HG02763 (cell line): ENCODE results near the gene DGKD.
"Not testable (repeated sequence)": the region's sequence is repeated elsewhere in the genome, so short reads cannot be mapped to it uniquely, and the experiment has no call there.

Source experiments
- ATAC-seq: cut with Tn5 transposase; IDR thresholded peaks from one replicate; pipeline ENCODE4 v1.9.1; 2021; ENCODE audit warnings: mild to moderate bottlenecking, moderate library complexity; ENCODE audit not compliant: unreplicated experiment

The DGKD gene

DNA sequence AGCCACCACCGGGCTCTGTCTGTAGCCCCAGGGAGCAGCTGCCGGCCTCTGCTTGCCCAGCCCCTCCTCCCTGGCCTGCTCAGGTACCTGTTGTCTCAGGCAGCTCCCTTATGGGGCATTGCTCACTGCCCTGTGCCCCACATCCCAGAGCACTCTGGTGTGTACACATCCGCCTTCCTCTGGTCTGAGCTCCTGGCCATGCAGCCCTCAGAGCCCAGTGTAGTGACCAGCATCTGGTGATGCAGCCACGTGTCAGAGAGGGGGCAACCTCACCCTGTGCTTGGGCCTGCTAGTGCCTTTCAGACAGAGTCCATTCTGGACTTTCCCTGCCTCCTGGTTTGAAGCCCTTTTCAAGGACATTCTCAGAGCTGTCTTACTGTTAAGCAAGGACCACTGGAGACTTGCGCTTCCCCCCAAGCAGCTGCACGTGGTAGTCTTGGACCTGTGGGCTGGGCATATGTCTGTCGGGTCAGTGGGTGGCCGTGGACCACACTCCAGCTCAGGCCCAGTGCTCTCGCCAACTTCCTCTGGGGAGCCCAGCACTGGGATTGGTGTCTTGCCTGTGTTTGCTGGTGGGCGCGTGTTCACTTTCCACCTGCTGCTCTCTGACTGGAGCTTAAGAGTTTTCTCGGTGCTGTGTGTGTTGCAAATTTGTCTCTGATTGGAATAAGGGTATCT, 30.7 kb downstream of the DGKD start:
- no peak for ATAC-seq

DNA sequence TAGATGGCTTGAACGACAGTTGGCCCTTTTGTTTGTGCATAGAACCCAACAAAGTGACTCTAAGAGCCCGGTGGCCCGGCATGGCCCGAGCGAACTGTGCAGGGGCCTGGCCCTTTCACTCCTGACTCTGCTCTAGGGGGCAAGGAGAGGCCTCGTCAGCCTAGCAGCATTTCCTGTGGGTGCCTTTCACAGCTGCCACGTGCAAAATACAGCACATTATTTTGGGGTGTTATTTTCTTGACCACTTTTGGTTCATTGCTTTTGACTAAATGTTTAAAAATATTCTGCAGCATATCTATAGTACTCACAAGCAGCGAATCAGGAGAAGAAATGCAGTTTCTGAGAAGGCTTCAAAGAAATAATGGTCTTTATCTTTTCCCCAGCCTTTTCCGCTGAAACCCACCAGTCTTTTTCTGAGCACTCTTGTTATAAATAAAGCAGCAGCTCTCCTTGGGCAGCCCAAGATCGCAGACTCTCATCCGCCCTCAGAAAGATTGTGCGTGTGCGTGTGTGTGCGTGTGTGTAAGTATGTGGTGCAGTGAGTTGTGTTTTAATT, 31.3 kb downstream of the DGKD start:
- ATAC-seq = peak; percentile 59

DNA sequence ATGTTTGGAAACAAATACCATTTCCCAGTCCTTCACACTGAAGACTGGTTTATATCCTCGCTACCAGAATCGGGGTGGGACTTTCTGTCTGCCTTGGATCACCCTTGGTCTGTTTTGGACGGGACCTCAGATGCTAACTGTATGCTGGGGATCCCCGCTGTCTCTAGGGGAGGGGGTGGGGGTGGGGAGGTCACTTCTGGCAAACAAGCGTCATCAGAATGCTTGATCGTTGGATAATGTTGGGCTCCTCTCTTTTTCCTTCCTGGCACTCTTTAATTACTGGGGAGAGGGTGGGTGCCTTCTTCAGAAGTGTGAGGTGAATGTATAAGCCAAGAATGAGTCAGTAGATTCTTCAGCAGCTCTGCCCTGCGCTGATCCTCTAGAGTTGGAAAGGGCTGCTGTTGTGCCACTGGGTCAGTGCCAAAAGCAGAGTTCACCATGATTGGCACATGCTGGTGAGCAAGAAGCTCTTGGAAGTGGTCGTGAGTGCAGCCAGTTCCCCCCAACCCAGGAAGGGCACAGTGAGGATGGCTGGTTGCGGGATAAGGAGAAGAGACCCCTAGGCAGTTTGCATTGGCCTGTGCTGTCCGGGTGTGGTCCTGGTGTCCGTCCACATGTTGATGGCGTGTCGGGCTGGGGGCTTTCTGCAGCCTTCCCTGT, 32.2 kb downstream of the DGKD start:
- no peak for ATAC-seq

DNA sequence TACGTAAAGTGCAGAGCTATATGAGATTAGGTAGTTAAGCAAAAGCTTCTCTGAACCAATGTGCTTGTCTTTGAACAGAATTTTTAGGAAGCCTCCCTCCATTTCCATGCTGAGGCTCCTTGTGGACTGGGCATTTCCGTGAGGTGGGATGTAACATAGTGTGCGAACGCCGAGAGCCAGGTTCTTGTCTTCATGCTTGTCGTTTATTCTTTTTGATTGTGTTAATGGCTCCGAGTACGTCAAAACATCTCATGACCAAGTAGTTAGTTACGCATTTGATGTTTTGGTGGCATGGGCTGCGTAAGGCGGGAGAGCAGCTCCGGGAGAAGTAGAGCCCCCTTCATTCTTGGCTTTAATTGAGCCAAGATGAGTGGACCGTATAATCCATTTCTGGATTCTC, 32.9 kb downstream of the DGKD start:
- no peak for ATAC-seq

DNA sequence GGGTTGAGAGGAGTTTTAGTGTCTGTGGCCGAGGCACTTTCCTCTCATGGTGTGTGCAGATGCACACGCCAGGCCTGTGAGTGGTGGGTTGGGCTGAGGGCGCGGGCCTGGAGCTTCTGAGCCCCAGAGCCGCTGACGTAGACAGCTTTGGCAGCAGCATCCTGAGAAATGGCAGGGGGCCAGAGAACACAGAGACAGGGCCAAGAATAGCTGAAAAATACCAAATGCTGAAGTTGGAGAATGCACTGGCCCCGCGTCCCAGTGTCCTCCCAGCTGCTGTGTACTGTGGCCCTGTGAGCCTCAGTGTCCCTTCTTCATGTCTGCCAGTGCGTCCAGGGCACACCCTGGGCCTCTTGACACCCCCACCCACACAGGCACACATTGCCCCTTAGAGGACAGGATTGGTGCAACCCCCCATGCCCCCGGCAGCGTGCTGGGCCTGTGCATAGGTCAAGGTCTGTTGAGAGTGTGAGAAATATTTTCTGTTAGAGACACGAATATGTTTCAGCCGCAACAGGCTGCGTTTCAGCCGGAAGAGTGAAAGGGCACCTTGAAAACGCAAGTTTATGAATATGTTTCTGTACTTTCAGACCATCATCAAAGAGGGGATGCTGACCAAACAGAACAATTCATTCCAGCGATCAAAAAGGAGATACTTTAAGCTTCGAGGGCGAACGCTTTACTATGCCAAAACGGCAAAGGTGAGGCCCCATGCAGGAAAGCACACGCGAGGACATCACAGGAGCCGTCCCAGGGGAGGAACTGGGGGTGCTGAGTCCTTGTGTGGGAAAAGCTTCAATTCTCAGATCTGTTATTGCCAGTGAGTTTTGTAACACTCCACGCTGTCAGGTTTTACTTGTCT, 33.6 kb downstream of the DGKD start:
- ATAC-seq = no peak

DNA sequence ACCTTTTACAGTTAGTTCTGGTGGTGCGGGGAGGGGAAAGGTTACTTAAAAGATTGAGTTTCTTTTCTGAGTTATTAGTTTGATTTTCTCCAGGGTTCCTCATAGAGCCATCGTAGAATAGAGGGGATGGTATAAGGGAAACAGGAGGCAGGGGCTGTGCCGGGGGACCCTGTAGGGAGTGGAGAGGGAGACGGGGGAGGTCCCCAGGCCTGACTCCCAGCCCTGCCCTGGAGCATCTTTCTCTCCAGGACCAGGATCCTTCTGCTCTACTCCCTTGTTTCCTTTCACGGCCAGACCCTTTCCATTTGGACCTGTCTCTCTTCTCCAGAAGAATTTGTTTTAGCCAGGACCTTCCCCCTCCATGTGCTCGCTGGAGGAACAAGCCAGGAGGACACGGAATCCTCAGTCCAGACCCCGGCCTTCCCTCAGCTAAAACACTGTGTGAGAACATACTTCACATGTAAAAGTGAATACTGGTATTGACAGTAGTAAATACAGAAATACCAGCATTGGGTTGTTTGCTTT, 35.4 kb downstream of the DGKD start:
- ATAC-seq = no peak

DNA sequence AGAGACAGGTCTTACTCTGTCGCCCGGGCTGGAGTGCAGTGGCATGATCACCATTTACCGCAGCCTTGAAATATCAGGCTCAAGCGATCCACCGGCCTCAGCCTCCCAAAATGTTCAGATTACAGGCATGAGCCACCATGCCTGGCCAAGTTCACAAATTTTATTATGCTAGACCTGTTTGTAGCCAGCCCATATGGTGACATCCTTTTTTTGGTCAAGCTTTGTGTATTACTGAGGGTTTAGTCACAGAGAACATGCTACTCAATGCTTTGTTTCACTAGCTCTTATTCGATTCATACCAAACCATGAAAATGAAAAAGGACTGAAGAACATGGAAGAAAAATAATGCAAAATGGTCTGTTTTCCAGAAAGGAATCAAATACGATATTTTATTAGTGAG, 41.4 kb downstream of the DGKD start:
- ATAC-seq = no peak

DNA sequence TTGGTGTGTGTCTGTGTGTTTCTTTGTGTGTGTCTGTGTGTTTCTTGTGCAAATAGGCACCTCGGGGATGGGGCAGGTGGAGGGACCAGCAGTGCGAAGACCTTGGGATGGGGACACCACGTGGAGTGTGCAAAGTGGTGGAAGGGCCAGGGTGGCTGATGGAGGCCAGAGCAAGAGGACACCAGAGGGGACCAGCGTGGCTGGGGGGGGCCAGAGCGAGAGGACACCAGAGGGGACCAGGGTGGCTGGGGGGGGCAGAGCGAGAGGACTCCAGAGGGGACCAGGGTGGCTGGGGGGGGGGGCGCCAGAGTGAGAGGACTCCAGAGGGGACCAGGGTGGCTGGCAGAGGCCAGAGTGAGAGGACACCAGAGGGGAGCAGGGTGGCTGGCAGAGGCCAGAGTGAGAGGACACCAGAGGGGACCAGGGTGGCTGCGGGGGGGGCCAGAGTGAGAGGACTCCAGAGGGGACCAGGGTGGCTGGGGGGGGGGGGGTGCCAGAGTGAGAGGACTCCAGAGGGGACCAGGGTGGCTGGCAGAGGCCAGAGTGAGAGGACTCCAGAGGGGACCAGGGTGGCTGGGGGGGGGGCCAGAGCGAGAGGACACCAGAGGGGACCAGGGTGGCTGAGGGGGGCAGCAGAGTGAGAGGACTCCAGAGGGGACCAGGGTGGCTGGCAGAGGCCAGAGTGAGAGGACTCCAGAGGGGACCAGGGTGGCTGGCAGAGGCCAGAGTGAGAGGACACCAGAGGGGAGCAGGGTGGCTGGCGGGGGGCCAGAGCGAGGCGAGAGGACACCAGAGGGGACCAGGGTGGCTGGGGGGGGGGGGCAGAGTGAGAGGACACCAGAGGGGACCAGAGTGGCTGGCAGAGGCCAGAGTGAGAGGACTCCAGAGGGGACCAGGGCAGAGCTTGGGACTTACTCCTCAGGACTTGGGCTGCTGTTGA, 42.7 kb downstream of the DGKD start:
- ATAC-seq = not testable (repeated sequence)

DNA sequence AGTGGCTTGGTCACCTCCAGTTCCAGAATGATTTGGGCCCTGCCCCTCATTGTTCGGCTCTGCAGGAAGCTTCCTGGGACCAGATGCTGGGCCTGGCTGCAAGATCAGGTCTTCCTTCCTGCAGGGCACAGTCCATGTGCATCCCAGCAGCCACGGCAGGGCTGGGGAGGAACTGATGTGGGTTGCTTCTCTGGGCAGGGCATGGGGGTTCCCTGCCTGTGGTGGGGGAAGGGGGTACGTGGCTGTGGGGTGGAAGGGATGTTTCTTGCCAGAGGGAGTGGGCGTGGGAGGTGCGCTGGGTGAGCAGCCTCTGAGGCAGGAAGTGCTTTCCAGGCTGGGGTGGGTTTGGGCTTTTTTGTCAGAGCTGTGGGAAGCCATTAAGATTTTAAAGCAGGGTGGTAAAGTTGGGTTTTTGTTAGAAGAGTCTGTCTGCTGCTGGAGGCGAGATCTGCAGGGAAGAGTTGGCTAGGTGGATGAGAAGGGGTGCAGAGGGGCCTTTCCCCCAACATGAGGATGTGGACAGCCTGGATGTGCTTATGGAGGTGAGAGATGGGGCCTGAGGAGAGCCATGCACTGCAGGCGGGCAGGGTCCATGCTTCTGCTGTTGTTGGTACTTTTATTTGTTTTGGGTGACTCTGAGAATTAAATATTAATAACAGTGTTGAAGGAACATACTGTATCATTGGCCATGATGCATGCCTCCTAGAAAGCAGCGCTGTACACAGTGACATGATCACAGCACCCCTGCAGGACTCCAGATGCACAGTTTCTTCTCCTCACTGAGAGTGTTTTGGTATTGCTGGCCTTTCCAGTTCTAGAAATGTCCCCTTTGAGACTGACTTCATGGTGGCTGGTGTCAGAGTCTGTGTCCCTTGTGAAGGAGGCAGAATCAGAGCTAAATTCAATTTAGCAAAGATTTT, 45.3 kb downstream of the DGKD start:
- no peak for ATAC-seq

DNA sequence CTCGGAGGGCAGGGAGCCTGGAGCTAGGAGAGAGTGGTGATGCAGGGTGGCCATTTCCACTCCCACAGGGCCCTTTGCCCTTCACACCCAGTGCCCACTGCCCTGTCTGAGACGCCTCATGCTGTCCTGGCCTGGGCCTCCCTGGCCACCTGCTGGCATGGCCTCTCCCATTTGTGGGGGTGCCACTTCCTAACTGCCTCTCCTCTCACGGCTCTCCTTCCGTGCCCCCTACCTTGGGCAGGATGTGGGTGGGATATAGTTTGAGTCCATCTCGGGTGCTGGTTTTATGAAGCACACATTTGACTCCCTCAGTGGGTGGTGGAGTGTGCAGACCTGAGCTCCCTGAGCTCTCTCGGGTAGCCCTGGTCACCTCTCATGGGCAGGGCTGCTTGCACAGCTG, 46.0 kb downstream of the DGKD start:
- ATAC-seq = no peak

DNA sequence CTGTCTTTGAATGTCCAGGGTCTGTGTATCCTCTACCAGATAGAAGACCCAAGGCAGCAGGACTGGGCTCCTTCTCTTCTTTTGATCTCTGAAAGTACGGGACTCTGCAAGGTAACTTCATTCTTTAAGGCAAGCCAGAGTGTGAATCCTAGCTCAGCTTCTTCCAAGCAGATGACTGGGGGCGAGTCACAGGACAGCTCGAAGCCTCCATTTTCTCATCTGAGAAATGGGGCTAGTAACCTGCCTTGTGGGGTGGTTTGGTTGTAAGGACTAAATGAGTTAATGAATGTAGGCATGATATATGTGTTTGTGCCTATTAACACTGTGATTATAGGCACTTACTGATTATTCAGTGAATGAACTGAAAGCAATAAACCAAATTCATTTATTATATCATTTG, 46.7 kb downstream of the DGKD start:
- ATAC-seq = no peak

DNA sequence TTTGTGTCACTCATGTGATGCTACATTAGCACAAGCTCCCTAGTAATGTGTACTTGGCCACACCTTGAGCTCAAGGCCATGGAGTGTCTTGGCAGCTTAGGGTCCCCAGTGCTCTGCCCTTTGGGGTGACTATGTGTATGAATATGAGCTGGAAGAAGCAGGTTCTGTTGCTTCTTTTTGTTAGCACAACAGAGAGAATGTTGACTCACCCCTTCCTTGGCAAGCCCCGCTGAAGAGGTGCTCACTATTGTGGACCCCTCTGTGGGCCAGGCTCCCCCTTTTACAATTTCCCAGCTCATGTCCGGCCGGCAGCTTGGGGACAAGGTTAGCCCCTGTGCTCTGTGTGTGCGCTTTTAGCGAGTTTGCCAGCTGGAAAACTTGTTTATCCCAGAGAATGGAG, 48.1 kb downstream of the DGKD start:
- no peak for ATAC-seq

DNA sequence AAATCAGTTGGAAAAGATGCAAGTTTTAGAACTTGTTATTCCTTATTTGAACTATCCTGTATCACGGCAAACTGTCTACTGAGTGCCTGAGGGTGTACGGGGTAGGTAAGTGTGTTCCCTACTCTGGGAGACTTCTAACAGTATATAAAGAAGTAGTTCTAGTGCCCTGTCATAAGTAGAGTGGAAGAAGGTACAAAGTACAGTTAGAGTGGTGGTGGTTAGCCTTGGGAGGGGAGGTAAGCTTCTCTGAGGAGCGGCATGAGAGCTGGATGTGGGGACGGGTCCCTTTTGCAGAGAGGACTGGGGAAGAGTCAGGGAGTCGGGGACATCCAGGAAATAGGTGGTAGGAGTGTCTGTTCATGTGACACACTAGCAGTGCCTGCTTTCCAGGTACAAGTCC, 48.5 kb downstream of the DGKD start:
- ATAC-seq = no peak

DNA sequence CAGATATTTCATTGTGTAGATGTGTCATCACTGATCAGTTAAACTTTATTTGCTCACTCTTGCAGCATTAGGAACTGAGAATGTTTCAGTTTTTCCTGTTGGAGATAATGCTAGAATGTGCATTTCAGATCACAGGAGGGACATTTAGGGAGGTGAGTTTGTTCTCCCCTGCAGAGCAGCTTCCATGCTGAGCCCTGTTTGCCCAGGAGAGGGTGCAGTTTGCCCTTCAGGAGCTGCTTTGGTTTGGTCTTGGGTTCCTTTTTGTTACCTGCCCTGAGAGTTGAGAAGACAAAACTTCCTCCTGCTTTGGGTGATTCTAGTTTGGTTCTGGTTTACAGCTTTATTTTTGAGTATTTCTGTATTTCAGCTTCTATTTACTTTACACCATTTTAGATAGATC, 49.9 kb downstream of the DGKD start:
- ATAC-seq = no peak

DNA sequence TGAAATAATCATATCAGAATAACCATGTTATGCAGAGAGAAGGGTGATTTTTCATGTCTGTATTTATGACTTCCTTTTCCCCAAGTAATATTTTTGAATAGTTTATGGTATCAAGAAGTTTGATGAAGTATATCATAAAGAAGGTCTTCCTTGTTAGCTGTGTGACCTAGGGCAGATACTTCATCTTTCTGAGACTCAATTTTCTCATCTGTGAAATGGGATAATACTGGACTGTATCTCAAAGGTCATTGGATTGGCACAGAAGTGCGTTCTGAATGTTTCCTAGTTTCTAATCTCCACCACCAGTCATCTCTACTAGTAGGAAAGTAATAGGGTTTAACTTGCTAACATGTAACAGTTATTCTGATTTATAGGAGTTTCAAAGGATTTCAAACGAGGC, 52.6 kb downstream of the DGKD start:
- no peak for ATAC-seq

DNA sequence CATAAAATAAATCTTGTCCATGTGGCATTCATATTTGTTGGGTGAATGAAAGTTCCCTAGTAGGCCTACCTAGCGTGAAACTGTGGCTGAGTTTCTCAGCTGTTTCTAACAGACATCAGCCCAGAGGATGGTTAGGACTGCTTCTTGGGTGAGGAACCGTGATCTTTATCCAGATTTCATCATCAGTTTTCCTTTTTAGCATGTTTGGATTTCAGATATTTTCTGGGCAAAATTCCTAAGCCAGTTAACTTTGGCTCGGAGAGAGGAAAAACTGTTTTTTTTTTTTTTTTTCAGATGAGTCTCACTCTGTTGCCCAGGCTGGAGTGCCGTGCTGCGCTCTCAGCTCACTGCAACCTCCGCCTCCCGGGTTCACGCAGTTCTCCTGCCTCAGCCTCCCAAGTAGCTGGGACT, 53.5 kb downstream of the DGKD start:
- ATAC-seq = no peak

DNA sequence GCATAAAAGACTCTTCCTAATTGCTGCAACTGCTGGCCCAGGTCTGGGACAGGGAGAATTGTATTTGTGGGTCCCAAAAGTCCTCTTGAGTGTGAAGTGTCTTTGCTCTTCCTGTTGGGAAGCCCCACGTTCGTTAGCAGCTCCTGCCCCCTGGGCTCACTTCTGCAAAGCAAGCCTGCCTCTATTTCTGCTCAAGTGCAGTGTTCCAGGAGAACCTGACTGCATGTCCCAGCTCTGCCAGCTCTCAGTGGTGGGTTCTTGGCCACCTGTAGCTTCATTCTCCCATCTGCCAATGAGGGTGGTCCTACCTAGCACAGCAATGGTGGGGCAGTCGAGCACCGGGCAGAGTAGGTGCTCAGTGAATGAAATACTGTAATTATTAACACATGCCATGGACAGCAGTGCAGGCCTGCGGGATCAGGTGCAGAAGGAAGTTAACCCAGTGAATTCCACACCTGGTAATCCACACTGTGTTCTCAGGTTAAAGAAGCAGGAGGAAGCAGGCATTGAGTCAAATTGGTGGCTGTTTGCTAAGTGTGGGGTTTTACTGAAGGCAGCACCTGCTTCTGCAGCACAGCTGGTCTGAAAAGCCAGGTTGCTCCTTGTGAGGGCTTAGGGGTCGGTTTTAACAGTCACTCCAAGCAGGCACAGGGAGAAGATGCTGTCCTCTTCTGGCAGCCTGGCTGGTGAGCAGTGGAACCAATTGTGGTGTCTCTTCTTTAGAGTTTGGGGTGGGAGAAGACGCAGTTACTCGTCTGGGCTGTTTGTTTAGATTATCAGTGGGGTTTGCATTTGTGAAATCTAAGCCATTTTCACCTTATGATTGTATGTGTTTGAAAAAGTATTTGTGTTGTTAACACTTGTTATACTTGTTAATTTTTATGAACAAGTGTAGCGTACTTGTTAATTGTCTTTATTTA, 54.3 kb downstream of the DGKD start:
- ATAC-seq = no peak

DNA sequence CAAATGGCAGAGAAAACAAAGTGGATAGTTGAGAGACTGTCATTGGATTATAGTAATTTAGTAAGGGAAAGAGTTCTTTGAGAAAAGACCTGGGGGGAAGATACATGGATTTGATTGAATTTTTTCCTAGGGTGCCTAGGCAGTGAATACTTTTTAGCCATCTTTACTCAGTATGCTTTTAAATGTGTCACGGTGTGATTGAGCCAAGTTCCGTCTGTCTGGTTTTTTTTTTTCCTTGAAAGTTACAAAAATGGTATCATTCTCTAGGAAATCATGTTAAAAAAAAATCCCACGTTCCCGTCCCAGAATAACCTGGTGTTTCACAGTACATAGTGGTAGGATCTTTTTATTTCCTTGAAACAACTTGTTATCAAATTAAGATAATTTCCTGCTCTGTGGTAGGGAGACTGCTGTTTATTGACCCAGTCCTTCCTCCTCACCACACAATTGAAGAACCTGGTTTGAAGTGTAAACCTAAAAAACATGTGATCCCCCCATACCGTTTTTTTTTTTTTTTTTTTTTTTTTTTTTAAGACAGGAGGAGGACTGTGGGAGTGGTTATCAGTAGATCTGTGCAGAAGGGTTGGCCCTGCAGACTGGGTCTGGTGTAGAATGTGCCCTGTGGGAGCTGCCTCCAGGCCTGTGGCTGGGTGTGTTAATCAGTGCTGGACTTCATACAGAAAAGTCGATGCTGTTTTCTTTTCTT, 55.1 kb downstream of the DGKD start:
- ATAC-seq = no peak
